Loucy (cell line): ENCODE data around the gene DBNDD1.

Source experiments
- H2AFZ ChIP-seq: fragments of 200-600 bp; sonication (generic); 2 replicates; pipeline ENCODE4 v1.6.0; 2016; ENCODE audit warnings: antibody characterized with exemption, mild to moderate bottlenecking, low read length, moderate library complexity
- H3F3A ChIP-seq: fragments of 200-600 bp; 2 replicates; pipeline ENCODE4 v1.6.0; 2016; ENCODE audit warnings: antibody characterized with exemption, low read depth, mild to moderate bottlenecking
- H3K27me3 ChIP-seq: fragments of 200-600 bp; sonication (generic); 2 replicates; pipeline ENCODE4 v1.6.1; 2014; ENCODE audit warnings: low read length, mild to moderate bottlenecking; ENCODE audit not compliant: insufficient read depth, poor library complexity, severe bottlenecking
- H3K36me3 ChIP-seq: fragments of 200-600 bp; sonication (generic); 2 replicates; pipeline ENCODE4 v1.6.1; 2016; ENCODE audit warnings: low read length; ENCODE audit not compliant: insufficient read depth
- H3K4me1 ChIP-seq: fragments of 200-600 bp; sonication (generic); 2 replicates; pipeline ENCODE4 v1.5.1; 2014; ENCODE audit warnings: low read length, mild to moderate bottlenecking; ENCODE audit not compliant: insufficient read depth, poor library complexity, severe bottlenecking
- H3K4me2 ChIP-seq: fragments of 200-600 bp; sonication (generic); 2 replicates; pipeline ENCODE4 v1.6.0; 2014; ENCODE audit warnings: antibody characterized with exemption, low read length, low read depth, mild to moderate bottlenecking; ENCODE audit not compliant: poor library complexity, severe bottlenecking
- H3K4me3 ChIP-seq: fragments of 200-600 bp; sonication (generic); 2 replicates; pipeline ENCODE4 v1.5.1; 2014; ENCODE audit warnings: low read length, mild to moderate bottlenecking, mixed read lengths; ENCODE audit not compliant: poor library complexity, severe bottlenecking
- H3K79me2 ChIP-seq: fragments of 200-600 bp; sonication (generic); 2 replicates; pipeline ENCODE4 v1.6.1; 2014; ENCODE audit warnings: low read length; ENCODE audit not compliant: insufficient read depth
- H3K9ac ChIP-seq: fragments of 200-600 bp; sonication (generic); 2 replicates; pipeline ENCODE4 v1.6.0; 2014; ENCODE audit warnings: mild to moderate bottlenecking, low read depth, low read length, moderate library complexity; ENCODE audit not compliant: poor library complexity, severe bottlenecking
- H3K9me2 ChIP-seq: fragments of 200-600 bp; sonication (generic); replicated peaks from 2 replicates; pipeline ENCODE4 v1.6.1; 2016; ENCODE audit warnings: low read depth, low read length, mixed read lengths
- H3K9me3 ChIP-seq: fragments of 200-600 bp; sonication (generic); 2 replicates; pipeline ENCODE4 v1.6.1; 2014; ENCODE audit warnings: mild to moderate bottlenecking, antibody characterized with exemption, low read length, low read depth; ENCODE audit not compliant: insufficient read depth
- H4K20me1 ChIP-seq: fragments of 200-600 bp; sonication (generic); 2 replicates; pipeline ENCODE4 v1.6.0; 2014; ENCODE audit warnings: antibody characterized with exemption, low read length, mild to moderate bottlenecking; ENCODE audit not compliant: insufficient read depth, poor library complexity, severe bottlenecking
- EZH2phosphoT487 ChIP-seq: fragments of 200-600 bp; IDR thresholded peaks from 2 replicates; pipeline ENCODE4 v1.6.1; 2018; ENCODE audit warnings: antibody characterized with exemption, mild to moderate bottlenecking, moderate library complexity, borderline replicate concordance
- TF ChIP-seq, protein P1 (sequence below): fragments of 200-600 bp; sonication (generic); conservative IDR thresholded peaks from 2 replicates; pipeline ENCODE4 v1.5.1; 2014; ENCODE audit warnings: mild to moderate bottlenecking, antibody characterized with exemption, low read length

The DBNDD1 gene

DNA sequence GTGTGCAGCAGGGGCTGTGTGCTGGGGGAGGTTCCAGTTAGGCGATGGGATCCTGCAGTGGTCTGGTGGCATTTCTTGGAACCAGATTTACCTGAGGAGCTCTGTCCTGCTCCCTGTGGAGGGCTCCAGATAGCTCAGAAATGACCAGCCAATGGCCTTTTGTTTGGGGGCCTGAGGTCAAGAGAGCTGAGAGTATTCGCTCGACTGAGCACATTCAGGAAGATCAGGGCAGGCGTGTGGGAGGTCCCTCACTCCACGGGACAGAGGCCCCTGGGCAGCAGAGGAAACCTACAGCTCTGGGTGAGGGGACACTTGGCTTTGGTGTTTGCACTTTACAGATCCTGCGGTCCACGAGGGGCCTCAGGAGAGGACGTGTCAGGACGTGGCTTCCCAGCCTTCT lies 52.5 kb downstream of the DBNDD1 start:
- no peak overlapping the region for H3K9ac ChIP-seq
- H3K36me3 ChIP-seq: no peaks in the 10 kb centered on the region
- TF ChIP-seq, protein P1, sequence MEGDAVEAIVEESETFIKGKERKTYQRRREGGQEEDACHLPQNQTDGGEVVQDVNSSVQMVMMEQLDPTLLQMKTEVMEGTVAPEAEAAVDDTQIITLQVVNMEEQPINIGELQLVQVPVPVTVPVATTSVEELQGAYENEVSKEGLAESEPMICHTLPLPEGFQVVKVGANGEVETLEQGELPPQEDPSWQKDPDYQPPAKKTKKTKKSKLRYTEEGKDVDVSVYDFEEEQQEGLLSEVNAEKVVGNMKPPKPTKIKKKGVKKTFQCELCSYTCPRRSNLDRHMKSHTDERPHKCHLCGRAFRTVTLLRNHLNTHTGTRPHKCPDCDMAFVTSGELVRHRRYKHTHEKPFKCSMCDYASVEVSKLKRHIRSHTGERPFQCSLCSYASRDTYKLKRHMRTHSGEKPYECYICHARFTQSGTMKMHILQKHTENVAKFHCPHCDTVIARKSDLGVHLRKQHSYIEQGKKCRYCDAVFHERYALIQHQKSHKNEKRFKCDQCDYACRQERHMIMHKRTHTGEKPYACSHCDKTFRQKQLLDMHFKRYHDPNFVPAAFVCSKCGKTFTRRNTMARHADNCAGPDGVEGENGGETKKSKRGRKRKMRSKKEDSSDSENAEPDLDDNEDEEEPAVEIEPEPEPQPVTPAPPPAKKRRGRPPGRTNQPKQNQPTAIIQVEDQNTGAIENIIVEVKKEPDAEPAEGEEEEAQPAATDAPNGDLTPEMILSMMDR: no peak
- no peak for TF ChIP-seq EZH2phosphoT487
- H2AFZ ChIP-seq: no peak overlapping the region
- peaks cover 9% of the 10 kb centered on the region for H3K4me1 ChIP-seq
- no peaks in the 10 kb centered on the region for H4K20me1 ChIP-seq
- H3K9me2 ChIP-seq: no peaks in the 10 kb centered on the region
- no peaks in the 10 kb centered on the region for H3K27me3 ChIP-seq
- no peaks in the 10 kb centered on the region for H3K9me3 ChIP-seq
- no peak overlapping the region for H3K4me2 ChIP-seq
- H3F3A ChIP-seq: no peaks in the 10 kb centered on the region
- H3K79me2 ChIP-seq: peaks cover 9% of the 10 kb centered on the region
- H3K4me3 ChIP-seq: no peak overlapping the region

DNA sequence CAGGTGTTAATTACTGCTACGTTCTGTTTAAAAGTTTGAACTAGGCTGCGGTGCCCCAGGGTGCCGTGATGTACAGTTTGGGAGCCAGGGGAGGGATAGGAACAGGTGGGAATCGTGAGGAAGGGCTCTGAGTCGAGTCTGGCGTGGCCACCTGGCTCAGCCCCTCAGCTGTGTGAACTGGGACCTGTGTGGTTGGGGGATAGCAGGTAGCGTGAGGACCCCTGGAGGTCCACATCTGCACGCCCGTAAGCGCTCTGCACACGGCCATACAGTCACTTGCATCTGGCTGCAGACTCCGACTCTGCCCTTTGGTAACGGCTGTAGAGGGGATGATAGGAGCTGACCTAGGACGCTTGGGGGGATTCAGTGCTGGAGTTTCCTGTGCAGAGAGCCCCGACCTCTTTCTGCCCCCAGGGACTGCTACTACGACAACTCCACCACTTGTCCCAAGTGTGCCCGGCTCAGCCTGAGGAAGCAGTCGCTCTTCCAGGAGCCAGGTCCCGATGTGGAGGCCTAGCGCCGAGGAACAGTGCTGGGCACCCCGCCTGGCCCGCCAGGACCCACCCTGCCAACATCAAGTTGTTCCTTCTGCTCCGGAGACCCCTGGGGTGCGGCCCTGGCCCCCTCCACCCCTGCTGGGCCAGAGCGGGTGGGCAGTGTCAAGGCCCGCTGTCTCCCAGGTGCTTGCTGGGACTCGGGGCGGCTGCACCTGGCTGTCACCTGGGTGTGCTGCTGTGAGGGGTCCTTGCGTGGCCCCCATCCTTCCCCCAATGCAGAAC lies 53.6 kb downstream of the DBNDD1 start:
- H2AFZ ChIP-seq: no peak overlapping the region
- H3K4me2 ChIP-seq: no peak overlapping the region
- H3F3A ChIP-seq: no peaks in the 10 kb centered on the region
- no peaks in the 10 kb centered on the region for H3K36me3 ChIP-seq
- H3K79me2 ChIP-seq: no peaks in the 10 kb centered on the region
- H3K9me3 ChIP-seq: no peaks in the 10 kb centered on the region
- no peak overlapping the region for H3K4me3 ChIP-seq
- no peaks in the 10 kb centered on the region for H3K27me3 ChIP-seq
- no peaks in the 10 kb centered on the region for H4K20me1 ChIP-seq
- TF ChIP-seq, protein P1: no peak
- TF ChIP-seq EZH2phosphoT487: no peak
- H3K9me2 ChIP-seq: no peaks in the 10 kb centered on the region
- no peaks in the 10 kb centered on the region for H3K4me1 ChIP-seq
- H3K9ac ChIP-seq: no peak overlapping the region

DNA sequence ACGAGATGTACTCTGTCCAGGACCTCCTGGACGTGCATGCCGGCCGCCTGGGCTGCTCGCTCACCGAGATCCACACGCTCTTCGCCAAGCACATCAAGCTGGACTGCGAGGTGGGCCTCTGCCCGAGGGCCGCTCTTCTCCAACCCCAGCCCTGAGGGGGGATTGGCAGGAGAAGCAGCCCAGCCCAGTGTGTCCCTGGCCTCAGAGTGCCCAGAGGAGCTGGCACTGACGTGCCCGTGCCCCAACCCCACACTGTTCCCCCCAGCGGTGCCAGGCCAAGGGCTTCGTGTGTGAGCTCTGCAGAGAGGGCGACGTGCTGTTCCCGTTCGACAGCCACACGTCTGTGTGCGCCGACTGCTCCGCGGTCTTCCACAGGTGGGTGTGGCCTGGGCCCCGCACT lies 55.1 kb downstream of the DBNDD1 start:
- Histone ChIP-seq H3K36me3 (no peaks in the 10 kb centered on the region), H3K4me3 (no peak overlapping the region), H3K27me3 (no peaks in the 10 kb centered on the region)

More for the DNA sequence above, 55.1 kb downstream of the DBNDD1 start:
- Histone ChIP-seq H3F3A (no peaks in the 10 kb centered on the region), H2AFZ (no peak overlapping the region), H4K20me1 (no peaks in the 10 kb centered on the region), H3K9me2 (no peaks in the 10 kb centered on the region), H3K4me1 (no peaks in the 10 kb centered on the region), H3K9ac (no peak overlapping the region), H3K4me2 (no peak overlapping the region), H3K79me2 (no peaks in the 10 kb centered on the region), H3K9me3 (no peaks in the 10 kb centered on the region)
- no peak for TF ChIP-seq EZH2phosphoT487
- TF ChIP-seq, protein P1: no peak
